HCT116 (cell line): ENCODE results near the gene DDAH1. TPM values are rescaled to one million over a fixed set of nuclear protein-coding genes. Genes with fewer than 3 reads are reported as not detected.

Experiments
- ATAC-seq: fragments of 200-7000 bp; cut with Tn5 transposase; 2 replicates; pipeline ENCODE4 v1.9.1; 2020; ENCODE audit warnings: mild to moderate bottlenecking, moderate library complexity
- BruUV-seq: library from RNA; stranded (reverse); fragments of 400-500 nt; replicated peaks from 2 replicates; lab custom pipeline; 2021; lab: Mats Ljungman, UMichigan
- CTCF ChIA-PET: fragments of 300-600 bp; sonication (Branson Sonifier 250); formaldehyde crosslinking; loops from one replicate; lab custom pipeline; 2021; ENCODE audit warnings: antibody characterized with exemption; lab: Charles Lee
- POLR2A ChIA-PET: fragments of 300-600, 350-600 bp; sonication (Branson Sonifier 250); formaldehyde crosslinking; loops from one replicate; lab custom pipeline; 2021; ENCODE audit warnings: antibody characterized with exemption; lab: Charles Lee
- RAD21 ChIA-PET, 2 experiments: fragments of 300-600 bp; sonication (Branson Sonifier 250); formaldehyde crosslinking; loops; one replicate each; lab custom pipeline; 2023; ENCODE audit warnings: low total read pairs in 2 of 2; ENCODE audit not compliant: uncharacterized antibody in 2 of 2, unreplicated experiment in 2 of 2, low non-redundant PET in 1 of 2; lab: Charles Lee
- DNase-seq: peaks from one replicate; pipeline ENCODE4 v3.0.0-alpha.2; 2010; ENCODE audit warnings: low read depth, low spot score
- H2AFZ ChIP-seq: fragments of 200-600 bp; shearing (Covaris generic), sonication (generic); 2 replicates; pipeline ENCODE4 v1.6.1; 2017; ENCODE audit warnings: low read depth, mixed run types, mixed read lengths, antibody characterized with exemption, low read length; ENCODE audit not compliant: poor library complexity, severe bottlenecking
- H3K27ac ChIP-seq: 2 replicates; pipeline ENCODE4 v1.5.1; 2012; ENCODE audit warnings: low read depth, low read length
- H3K27me3 ChIP-seq: fragments of 200-600 bp; sonication (generic); 2 replicates; pipeline ENCODE4 v1.6.1; 2016; ENCODE audit warnings: mixed run types, low read length, mixed read lengths; ENCODE audit not compliant: insufficient read depth
- H3K36me3 ChIP-seq, 2 experiments: fragments of 200-500 bp in 1 of 2; fragments of 200-600 bp in 1 of 2; sonication (Bioruptor generic) in 1 of 2; sonication (generic) in 1 of 2; 2 replicates each; pipeline versions ENCODE4 v1.5.1 to v1.6.1; 2014 to 2016; ENCODE audit warnings: low read length in 2 of 2, inconsistent platforms in 1 of 2, mixed read lengths in 1 of 2, mixed run types in 1 of 2; ENCODE audit not compliant: insufficient read depth in 2 of 2, control insufficient read depth in 1 of 2
- H3K4me1 ChIP-seq, 2 experiments: fragments of 200-600 bp in 1 of 2; sonication (generic) in 1 of 2; 2 replicates each; pipeline versions ENCODE4 v1.5.1 to v1.6.1; 2012 to 2017; ENCODE audit warnings: low read length in 2 of 2, inconsistent platforms in 1 of 2, mild to moderate bottlenecking in 1 of 2, mixed read lengths in 1 of 2, mixed run types in 1 of 2, moderate library complexity in 1 of 2; ENCODE audit not compliant: insufficient read depth in 2 of 2, control insufficient read depth in 1 of 2
- H3K4me2 ChIP-seq: fragments of 200-600 bp; sonication (generic); 2 replicates; pipeline ENCODE4 v1.6.1; 2017; ENCODE audit warnings: mixed run types, low read length, mixed read lengths
- H3K4me3 ChIP-seq, 2 experiments: fragments of 200-600 bp in 1 of 2; sonication (generic) in 1 of 2; replicated peaks in 1 of 2; 2 replicates each; pipeline ENCODE4 v1.5.1; 2011 to 2016; ENCODE audit warnings: low read length in 2 of 2, control low read depth in 1 of 2, low read depth in 1 of 2, mild to moderate bottlenecking in 1 of 2, mixed read lengths in 1 of 2, mixed run types in 1 of 2
- H3K79me2 ChIP-seq: fragments of 200-600 bp; sonication (generic); 2 replicates; pipeline ENCODE4 v1.6.1; 2017; ENCODE audit warnings: mild to moderate bottlenecking, mixed run types, low read length, moderate library complexity, mixed read lengths; ENCODE audit not compliant: insufficient read depth
- H3K9ac ChIP-seq: fragments of 200-600 bp; sonication (generic); 2 replicates; pipeline ENCODE4 v1.6.1; 2016; ENCODE audit warnings: low read length, mixed read lengths
- H3K9me2 ChIP-seq: fragments of 200-600 bp; sonication (generic), shearing (Covaris generic); 2 replicates; pipeline ENCODE4 v1.6.1; 2017; ENCODE audit warnings: mixed run types, mild to moderate bottlenecking, moderate library complexity; ENCODE audit not compliant: insufficient read depth
- H3K9me3 ChIP-seq, 2 experiments: fragments of 200-500 bp in 1 of 2; fragments of 200-600 bp in 1 of 2; sonication (Bioruptor generic) in 1 of 2; sonication (generic) in 1 of 2; 2 replicates each; pipeline ENCODE4 v1.6.1; 2014 to 2017; ENCODE audit warnings: low read length in 2 of 2, mixed read lengths in 2 of 2, inconsistent platforms in 1 of 2, low read depth in 1 of 2, mild to moderate bottlenecking in 1 of 2, mixed run types in 1 of 2, moderate library complexity in 1 of 2; ENCODE audit not compliant: control insufficient read depth in 1 of 2, insufficient read depth in 1 of 2
- H4K20me1 ChIP-seq: fragments of 200-600 bp; sonication (generic), shearing (Covaris generic); 2 replicates; pipeline ENCODE4 v1.6.1; 2017; ENCODE audit warnings: mixed run types, mild to moderate bottlenecking, moderate library complexity; ENCODE audit not compliant: insufficient read depth
- CEBPB ChIP-seq: IDR thresholded peaks from 2 replicates; pipeline ENCODE4 v1.6.1; 2012; ENCODE audit warnings: low read depth
- EGR1 ChIP-seq: IDR thresholded peaks from 2 replicates; pipeline ENCODE4 v1.6.1; 2012; ENCODE audit warnings: low read depth
- ZFX ChIP-seq: fragments of 450-650 bp; IDR thresholded peaks from 2 replicates; pipeline ENCODE4 v1.6.1; 2017
- ZNF274 ChIP-seq: fragments of 200-500 bp; sonication (Bioruptor generic); IDR thresholded peaks from 2 replicates; pipeline ENCODE4 v1.6.1; 2014; ENCODE audit warnings: mild to moderate bottlenecking, low read depth, low read length, inconsistent platforms
- intact Hi-C: fragments of 100-400 bp; cut with micrococcal nuclease; formaldehyde crosslinking; loops from 2 replicates; pipeline ENCODE4 v1.10.0; 2022
- total RNA-seq: library from RNA; stranded (reverse); gene quantifications from one replicate; pipeline ENCODE4 v1.2.1, GENCODE V29; 2021; ENCODE audit not compliant: unreplicated experiment
- TF ChIP-seq, protein P1 (sequence below): IDR thresholded peaks from 2 replicates; pipeline ENCODE4 v1.6.1; 2012; ENCODE audit warnings: low read depth
- TF ChIP-seq, protein P2 (sequence below): IDR thresholded peaks from 2 replicates; pipeline ENCODE4 v1.6.1; 2012

Gene DDAH1
- total RNA-seq, 1 experiment from 2014 or later, result 16.6 TPM

DNA sequence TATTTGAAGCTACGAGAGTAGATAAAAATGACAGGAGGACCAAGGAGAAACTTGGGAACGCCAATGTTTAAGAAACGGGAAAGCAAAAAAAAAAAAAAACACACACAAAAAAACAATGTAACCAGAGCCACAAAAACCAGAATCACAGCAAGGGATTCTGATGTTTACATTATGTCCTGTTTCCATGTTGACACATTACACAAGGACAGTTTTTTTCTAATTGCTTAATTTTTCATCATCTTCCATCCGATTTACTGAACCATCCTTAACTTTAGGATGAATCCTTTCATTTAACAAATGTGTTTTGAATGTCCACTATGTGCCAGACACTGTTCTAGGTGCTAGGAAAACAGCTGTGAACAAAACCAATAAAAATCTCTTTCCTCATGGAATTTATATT, 187.2 kb downstream of the DDAH1 start:
- no peak for ATAC-seq
- POLR2A ChIA-PET, result interaction anchor here (1.0 to 1.8 kb wide), 2 partner anchors 11 to 12 kb away, joined by 3 to 9 read pairs; no protein-coding TSS in a partner anchor
- H3K27ac ChIP-seq, result no peak overlapping the region

More for the DNA sequence above, 187.2 kb downstream of the DDAH1 start:
- TF ChIP-seq CEBPB, result no peak
- TF ChIP-seq EGR1, result no peak
- TF ChIP-seq ZNF274, result no peak
- TF ChIP-seq, protein P1, sequence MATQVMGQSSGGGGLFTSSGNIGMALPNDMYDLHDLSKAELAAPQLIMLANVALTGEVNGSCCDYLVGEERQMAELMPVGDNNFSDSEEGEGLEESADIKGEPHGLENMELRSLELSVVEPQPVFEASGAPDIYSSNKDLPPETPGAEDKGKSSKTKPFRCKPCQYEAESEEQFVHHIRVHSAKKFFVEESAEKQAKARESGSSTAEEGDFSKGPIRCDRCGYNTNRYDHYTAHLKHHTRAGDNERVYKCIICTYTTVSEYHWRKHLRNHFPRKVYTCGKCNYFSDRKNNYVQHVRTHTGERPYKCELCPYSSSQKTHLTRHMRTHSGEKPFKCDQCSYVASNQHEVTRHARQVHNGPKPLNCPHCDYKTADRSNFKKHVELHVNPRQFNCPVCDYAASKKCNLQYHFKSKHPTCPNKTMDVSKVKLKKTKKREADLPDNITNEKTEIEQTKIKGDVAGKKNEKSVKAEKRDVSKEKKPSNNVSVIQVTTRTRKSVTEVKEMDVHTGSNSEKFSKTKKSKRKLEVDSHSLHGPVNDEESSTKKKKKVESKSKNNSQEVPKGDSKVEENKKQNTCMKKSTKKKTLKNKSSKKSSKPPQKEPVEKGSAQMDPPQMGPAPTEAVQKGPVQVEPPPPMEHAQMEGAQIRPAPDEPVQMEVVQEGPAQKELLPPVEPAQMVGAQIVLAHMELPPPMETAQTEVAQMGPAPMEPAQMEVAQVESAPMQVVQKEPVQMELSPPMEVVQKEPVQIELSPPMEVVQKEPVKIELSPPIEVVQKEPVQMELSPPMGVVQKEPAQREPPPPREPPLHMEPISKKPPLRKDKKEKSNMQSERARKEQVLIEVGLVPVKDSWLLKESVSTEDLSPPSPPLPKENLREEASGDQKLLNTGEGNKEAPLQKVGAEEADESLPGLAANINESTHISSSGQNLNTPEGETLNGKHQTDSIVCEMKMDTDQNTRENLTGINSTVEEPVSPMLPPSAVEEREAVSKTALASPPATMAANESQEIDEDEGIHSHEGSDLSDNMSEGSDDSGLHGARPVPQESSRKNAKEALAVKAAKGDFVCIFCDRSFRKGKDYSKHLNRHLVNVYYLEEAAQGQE, result no peak
- TF ChIP-seq, protein P2, sequence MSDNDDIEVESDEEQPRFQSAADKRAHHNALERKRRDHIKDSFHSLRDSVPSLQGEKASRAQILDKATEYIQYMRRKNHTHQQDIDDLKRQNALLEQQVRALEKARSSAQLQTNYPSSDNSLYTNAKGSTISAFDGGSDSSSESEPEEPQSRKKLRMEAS, result no peak
- TF ChIP-seq ZFX, result no peak
- TF ChIP-seq, all 23 proteins: peak for 0
- Histone ChIP-seq H2AFZ (no peak overlapping the region), H3K4me1 (peaks cover 16 to 52% of the 10 kb centered on the region in 2 experiments), H3K4me3 (no peak overlapping the region), H3K36me3 (no peaks in the 10 kb centered on the region), H3K27me3 (no peaks in the 10 kb centered on the region), H4K20me1 (no peaks in the 10 kb centered on the region), H3K9me2 (no peaks in the 10 kb centered on the region), H3K79me2 (peaks cover 34% of the 10 kb centered on the region), H3K9ac (no peak overlapping the region), H3K9me3 (no peaks in the 10 kb centered on the region), H3K4me2 (no peak overlapping the region)
- ChIA-PET CTCF (interaction anchor here (0.6 to 3.0 kb wide), 2 partner anchors 19 to 25 kb away, joined by 3 to 24 read pairs; partner anchors contain the start of gene C1orf52), RAD21 (no interaction called here)
- intact Hi-C loops, result no loop called here
- BruUV-seq, result no TSS peak
- DNase-seq, result no peak
